Uterus (tissue), 4 donors: Measurements from ENCODE around the gene EYA4. TPM values are rescaled to one million over a fixed set of nuclear protein-coding genes. Genes with fewer than 3 reads are reported as not detected.

ENCODE experiments used
- DNase-seq, 2 donors: peaks; one replicate each; pipeline ENCODE4 v3.0.0-alpha.2; 2019 to 2020
- H3K27ac ChIP-seq, 2 donors: fragments of 200-600 bp; sonication (generic); 1 replicate in 1 of 2; 2 replicates in 1 of 2; pipeline ENCODE4 v1.5.1; 2016 to 2018
- H3K27me3 ChIP-seq, 2 donors: fragments of 200-600 bp; sonication (generic); one replicate each; pipeline ENCODE4 v1.5.1; 2018 to 2019; ENCODE audit warnings: control low read depth in 1 of 2
- H3K36me3 ChIP-seq, 2 donors: fragments of 200-600 bp; sonication (generic); one replicate each; pipeline ENCODE4 v1.5.1; 2019; ENCODE audit warnings: control low read depth in 1 of 2
- H3K4me1 ChIP-seq, 2 donors: fragments of 200-600 bp; sonication (generic); one replicate each; pipeline ENCODE4 v1.5.1; 2018 to 2019; ENCODE audit warnings: control low read depth in 1 of 2
- H3K4me3 ChIP-seq, 2 donors: fragments of 200-600 bp; sonication (generic); 1 replicate in 1 of 2; 2 replicates in 1 of 2; pipeline ENCODE4 v1.5.1; 2018 to 2019; ENCODE audit warnings: mild to moderate bottlenecking in 1 of 2
- H3K9me3 ChIP-seq, 2 donors: fragments of 200-600 bp; sonication (generic); one replicate each; pipeline ENCODE4 v1.5.1; 2019; ENCODE audit warnings: control low read depth in 1 of 2
- CTCF ChIP-seq, 4 experiments: fragments of 200-600 bp in 2 of 4; fragments of 450-650 bp in 2 of 4; sonication (generic) in 2 of 4; IDR thresholded peaks; one replicate each; pipeline ENCODE4 v1.5.1; 2016 to 2019; ENCODE audit warnings: antibody characterized with exemption in 4 of 4, mild to moderate bottlenecking in 2 of 4, moderate library complexity in 1 of 4
- POLR2A ChIP-seq, 2 donors: fragments of 450-650 bp; IDR thresholded peaks; one replicate each; pipeline ENCODE4 v1.6.1; 2016; ENCODE audit warnings: antibody characterized with exemption in 2 of 2, mild to moderate bottlenecking in 1 of 2, moderate library complexity in 1 of 2
- intact Hi-C: fragments of 100-400 bp; cut with DNase I; formaldehyde crosslinking; loops from one replicate; pipeline ENCODE4 v1.15.1; 2023; ENCODE audit warnings: low total_unique reads
- total RNA-seq, 4 donors: library from RNA; depleted of rRNA in 3 of 4; stranded (reverse); fragments of >200 nt in 3 of 4; gene quantifications; one replicate each; pipeline versions ENCODE4 v1.1.0 to v1.2.4, GENCODE V29; 2014 to 2023
- donor health status: DM: yes; HTN: yes; CAD: no.

Gene EYA4
- total RNA-seq, 4 donors from 2014 or later = 2.0 to 8.8 (median 8.4) TPM; not detected in 1

- peaks cover 0 to 4% of the 10 kb centered on the region in 2 donors for H3K27me3 ChIP-seq
- no peak overlapping the region for H3K4me3 ChIP-seq
- intact Hi-C loops = no loop called here
- DNase-seq = no peak
- TF ChIP-seq CTCF (IDR thresholded peaks at IDR 0.05) (no peak), POLR2A (IDR thresholded peaks at IDR 0.05) (no peak)
- no peak overlapping the region for H3K27ac ChIP-seq
- H3K36me3 ChIP-seq = no peaks in the 10 kb centered on the region
- no peaks in the 10 kb centered on the region for H3K4me1 ChIP-seq
- H3K9me3 ChIP-seq = no peaks in the 10 kb centered on the region
Observed at GRCh38 chr6:133309579-133309978, 68.4 kb downstream of the EYA4 start.

GRCh38 chr6:133312006-133312405, 70.8 kb downstream of the EYA4 start:
- DNase-seq = no peak
- H3K36me3 ChIP-seq = no peaks in the 10 kb centered on the region
- H3K27ac ChIP-seq = no peak overlapping the region
- TF ChIP-seq CTCF (IDR thresholded peaks at IDR 0.05) (no peak), POLR2A (IDR thresholded peaks at IDR 0.05) (no peak)
- no peak overlapping the region for H3K4me3 ChIP-seq
- intact Hi-C loops = no loop called here
- H3K4me1 ChIP-seq = no peaks in the 10 kb centered on the region
- H3K27me3 ChIP-seq = peaks cover 0 to 4% of the 10 kb centered on the region in 2 donors
- H3K9me3 ChIP-seq = no peaks in the 10 kb centered on the region

GRCh38 chr6:133313068-133313467, 71.9 kb downstream of the EYA4 start:
- TF ChIP-seq POLR2A (IDR thresholded peaks at IDR 0.05) = no peak
- TF ChIP-seq CTCF (IDR thresholded peaks at IDR 0.05) = no peak

GRCh38 chr6:133314947-133315346, 73.8 kb downstream of the EYA4 start:
- intact Hi-C loops = no loop called here
- peaks cover 0 to 4% of the 10 kb centered on the region in 2 donors for H3K27me3 ChIP-seq
- H3K4me3 ChIP-seq = no peak overlapping the region
- H3K36me3 ChIP-seq = no peaks in the 10 kb centered on the region
- no peak overlapping the region for H3K27ac ChIP-seq
- no peak for TF ChIP-seq CTCF (IDR thresholded peaks at IDR 0.05)
- TF ChIP-seq POLR2A (IDR thresholded peaks at IDR 0.05) = no peak
- DNase-seq = no peak
- no peaks in the 10 kb centered on the region for H3K4me1 ChIP-seq
- H3K9me3 ChIP-seq = no peaks in the 10 kb centered on the region

More at GRCh38 chr6:133313068-133313467, 71.9 kb downstream of the EYA4 start:
- DNase-seq = no peak
- Histone ChIP-seq H3K4me1 (no peaks in the 10 kb centered on the region), H3K36me3 (no peaks in the 10 kb centered on the region), H3K4me3 (no peak overlapping the region), H3K9me3 (no peaks in the 10 kb centered on the region), H3K27ac (no peak overlapping the region), H3K27me3 (peaks cover 0 to 4% of the 10 kb centered on the region in 2 donors)
- intact Hi-C loops = no loop called here

GRCh38 chr6:133315811-133316210, 74.7 kb downstream of the EYA4 start:
- Histone ChIP-seq H3K36me3 (no peaks in the 10 kb centered on the region), H3K9me3 (no peaks in the 10 kb centered on the region), H3K27me3 (peaks cover 0 to 4% of the 10 kb centered on the region in 2 donors), H3K27ac (no peak overlapping the region), H3K4me1 (no peaks in the 10 kb centered on the region), H3K4me3 (no peak overlapping the region)
- intact Hi-C loops = no loop called here
- TF ChIP-seq POLR2A (IDR thresholded peaks at IDR 0.05) (no peak), CTCF (IDR thresholded peaks at IDR 0.05) (no peak)
- no peak for DNase-seq
